GM12878 (cell line): ENCODE data around the gene COQ10B. TPM values are rescaled to one million over a fixed set of nuclear protein-coding genes. Genes with fewer than 3 reads are reported as not detected.

Source experiments
- ATAC-seq: fragments of 200-7000 bp; cut with Tn5 transposase; 3 replicates; pipeline ENCODE4 v1.9.1; 2020; ENCODE audit warnings: mild to moderate bottlenecking, moderate library complexity
- BruUV-seq: library from RNA; stranded (reverse); fragments of 400-500 nt; replicated peaks from 2 replicates; lab custom pipeline; 2021; lab: Mats Ljungman, UMichigan
- CTCF ChIA-PET: fragments of 300-600 bp; sonication (Branson Sonifier 250); formaldehyde crosslinking; extraction: SDS; loops from one replicate; lab custom pipeline; 2021; ENCODE audit warnings: inconsistent platforms; lab: Yijun Ruan, JAX
- POLR2A ChIA-PET: fragments of 350-600 bp; formaldehyde crosslinking; extraction: SDS; loops from one replicate; lab custom pipeline; 2021; ENCODE audit warnings: inconsistent platforms; lab: Charles Lee
- RAD21 ChIA-PET: fragments of 300-600 bp; sonication (Branson Sonifier 250); formaldehyde crosslinking; loops from one replicate; lab custom pipeline; 2023; ENCODE audit warnings: antibody characterized with exemption; ENCODE audit not compliant: unreplicated experiment; lab: Charles Lee
- SMC1A ChIA-PET: fragments of 300-600 bp; sonication (Branson Sonifier 250); formaldehyde crosslinking; loops from one replicate; lab custom pipeline; 2023; ENCODE audit not compliant: unreplicated experiment, uncharacterized antibody; lab: Charles Lee
- DNase-seq: peaks from one replicate; pipeline ENCODE4 v3.0.0-alpha.2; 2011; ENCODE audit warnings: low read depth, low spot score
- FAIRE-seq: peaks from 3 replicates; lab custom pipeline; 2011; peaks lifted over from hg19 to GRCh38; lab: Jason Lieb, UNC
- H2AFZ ChIP-seq: 2 replicates; pipeline ENCODE4 v1.6.0; 2011; ENCODE audit warnings: low read depth, low read length, control low read depth; ENCODE audit not compliant: control insufficient read depth
- H3K27ac ChIP-seq: 2 replicates; pipeline ENCODE4 v1.5.1; 2011; ENCODE audit warnings: control low read depth; ENCODE audit not compliant: control insufficient read depth, insufficient read depth
- H3K27me3 ChIP-seq, 2 experiments: replicated peaks in 1 of 2; 2 replicates each; pipeline versions ENCODE4 v1.6.0 to v1.6.1; 2011; ENCODE audit warnings: low read length in 1 of 2; ENCODE audit not compliant: control insufficient read depth in 2 of 2, insufficient read depth in 2 of 2
- H3K36me3 ChIP-seq, 2 experiments: 2 replicates each; pipeline ENCODE4 v1.5.1; 2011; ENCODE audit warnings: low read length in 1 of 2; ENCODE audit not compliant: control insufficient read depth in 2 of 2, insufficient read depth in 2 of 2
- H3K4me1 ChIP-seq: 2 replicates; pipeline ENCODE4 v1.6.1; 2011; ENCODE audit warnings: mild to moderate bottlenecking, low read length, moderate library complexity, mixed read lengths; ENCODE audit not compliant: control insufficient read depth, insufficient read depth
- H3K4me2 ChIP-seq: 2 replicates; pipeline ENCODE4 v1.6.0; 2011; ENCODE audit warnings: control low read depth; ENCODE audit not compliant: control insufficient read depth, insufficient read depth
- H3K4me3 ChIP-seq: fragments of 200-600 bp; sonication (generic); 2 replicates; pipeline ENCODE4 v1.5.1; 2016
- H3K79me2 ChIP-seq: 2 replicates; pipeline ENCODE4 v1.6.0; 2011; ENCODE audit warnings: low read length; ENCODE audit not compliant: control insufficient read depth, insufficient read depth
- H3K9ac ChIP-seq: 2 replicates; pipeline ENCODE4 v1.8.0; 2011; ENCODE audit warnings: low read length, control low read depth, mixed read lengths; ENCODE audit not compliant: control insufficient read depth, insufficient read depth
- H3K9me3 ChIP-seq: replicated peaks from 3 replicates; pipeline ENCODE4 v1.5.1; 2011; ENCODE audit warnings: mild to moderate bottlenecking, low read length; ENCODE audit not compliant: control insufficient read depth, insufficient read depth
- H4K20me1 ChIP-seq: 2 replicates; pipeline ENCODE4 v1.6.0; 2011; ENCODE audit not compliant: control insufficient read depth, insufficient read depth
- BACH1 ChIP-seq: fragments of 450-650 bp; IDR thresholded peaks from 2 replicates; pipeline ENCODE4 v1.6.1; 2017; ENCODE audit warnings: mild to moderate bottlenecking, borderline replicate concordance
- CBX5 ChIP-seq: sonication (generic); IDR thresholded peaks from 2 replicates; pipeline ENCODE4 v1.6.1; 2016; ENCODE audit warnings: low read depth, moderate library complexity, mild to moderate bottlenecking, inconsistent platforms
- CEBPB ChIP-seq, 2 experiments: fragments of 150-350 bp in 1 of 2; IDR thresholded peaks; 2 replicates each; pipeline ENCODE4 v1.6.1; 2012 to 2014; ENCODE audit warnings: low read depth in 2 of 2, low read length in 2 of 2, borderline replicate concordance in 1 of 2, inconsistent platforms in 1 of 2
- CEBPZ ChIP-seq: fragments of 150-350 bp; IDR thresholded peaks from 2 replicates; pipeline ENCODE4 v1.6.1; 2016; ENCODE audit warnings: low read depth, low read length
- FOXM1 ChIP-seq: IDR thresholded peaks from 2 replicates; pipeline ENCODE4 v1.6.1; 2012; ENCODE audit warnings: low read depth, mild to moderate bottlenecking, inconsistent platforms, low read length, moderate library complexity
- IKZF1 ChIP-seq: fragments of 450-650 bp; conservative IDR thresholded peaks from 2 replicates; pipeline ENCODE4 v1.6.1; 2017; ENCODE audit warnings: antibody characterized with exemption, mild to moderate bottlenecking
- KAT2A ChIP-seq: conservative IDR thresholded peaks from 2 replicates; pipeline ENCODE4 v1.6.1; 2011; ENCODE audit warnings: low read depth, low read length; ENCODE audit not compliant: control insufficient read depth
- NBN ChIP-seq: fragments of 450-650 bp; IDR thresholded peaks from 2 replicates; pipeline ENCODE4 v1.6.1; 2016
- NFXL1 ChIP-seq: fragments of 450-650 bp; IDR thresholded peaks from 2 replicates; pipeline ENCODE4 v1.6.1; 2017; ENCODE audit warnings: antibody characterized with exemption, mild to moderate bottlenecking, borderline replicate concordance
- NRF1 ChIP-seq: conservative IDR thresholded peaks from 2 replicates; pipeline ENCODE4 v1.6.1; 2011; ENCODE audit warnings: mild to moderate bottlenecking, low read depth, low read length, improper control_type of control experiment
- POLR2A ChIP-seq: IDR thresholded peaks from 2 replicates; pipeline ENCODE4 v1.6.1; 2011; ENCODE audit warnings: low read depth, mild to moderate bottlenecking, low read length
- RBBP5 ChIP-seq: fragments of 200-600 bp; sonication (generic); conservative IDR thresholded peaks from 2 replicates; pipeline ENCODE4 v1.6.1; 2016
- SMC3 ChIP-seq: IDR thresholded peaks from 2 replicates; pipeline ENCODE4 v1.6.1; 2011; ENCODE audit warnings: low read length, improper control_type of control experiment, borderline replicate concordance
- TAF1 ChIP-seq: IDR thresholded peaks from 2 replicates; pipeline ENCODE4 v1.6.1; 2011; ENCODE audit warnings: mild to moderate bottlenecking, low read depth, low read length, borderline replicate concordance
- ZZZ3 ChIP-seq: IDR thresholded peaks from 2 replicates; pipeline ENCODE4 v1.6.1; 2011; ENCODE audit warnings: low read depth; ENCODE audit not compliant: control insufficient read depth, insufficient read length
- WGBS: methylation state at CpG from one replicate; pipeline ENCODE4 v1.1.6; 2016; ENCODE audit warnings: low lambda C conversion rate; ENCODE audit not compliant: insufficient replicate concordance, insufficient coverage; ENCODE audit errors: missing lambda C conversion rate; 5-methylcytosine and 5-hydroxymethylcytosine counted together
- in situ Hi-C: fragments of 300-500 bp; cut with MboI; formaldehyde crosslinking; loops from 9 replicates; pipeline ENCODE4 v1.14.3; 2018; ENCODE audit warnings: mixed read lengths
- intact Hi-C: fragments of 100-400 bp; cut with micrococcal nuclease; formaldehyde crosslinking; loops from one replicate; pipeline ENCODE4 v1.14.2; 2022; ENCODE audit not compliant: unreplicated experiment
- polyA plus RNA-seq, 11 experiments: library from polyadenylated mRNA; depleted of rRNA in 4 of 11; unstranded in 6 of 11; stranded (reverse) in 5 of 11; fragments of >200 nt; fragmentation: Nextera tagmentation in 4 of 11; fragmentation: Illumina TruSeq in 1 of 11; extraction: Ambion mirVana in 4 of 11; extraction: Trizol in 1 of 11; gene quantifications; 1 replicate in 1 of 11; 2 replicates in 10 of 11; pipeline versions ENCODE4 v1.2.1 to v1.2.3, GENCODE V29; 2011 to 2016; ENCODE audit warnings: inconsistent platforms in 2 of 11, missing spikeins in 2 of 11, low read depth in 1 of 11
- total RNA-seq, 4 experiments: library from RNA; depleted of rRNA in 3 of 4; stranded (reverse); fragments of >200 nt in 3 of 4; fragmentation: Illumina TruSeq in 1 of 4; extraction: Trizol in 1 of 4; gene quantifications; 2 replicates each; pipeline versions ENCODE4 v1.2.1 to v1.2.3, GENCODE V29; 2013 to 2021
- TF ChIP-seq, protein P1 (sequence below): fragments of 450-650 bp; IDR thresholded peaks from 2 replicates; pipeline ENCODE4 v1.6.1; 2017; ENCODE audit warnings: borderline replicate concordance

The COQ10B gene
- total and polyA plus RNA-seq, 10 of the 15 experiments (the other 5 are each of a cell fraction or from before 2014, with no cell fraction given) = 3.6 to 23.2 (median 13.2) TPM

DNA sequence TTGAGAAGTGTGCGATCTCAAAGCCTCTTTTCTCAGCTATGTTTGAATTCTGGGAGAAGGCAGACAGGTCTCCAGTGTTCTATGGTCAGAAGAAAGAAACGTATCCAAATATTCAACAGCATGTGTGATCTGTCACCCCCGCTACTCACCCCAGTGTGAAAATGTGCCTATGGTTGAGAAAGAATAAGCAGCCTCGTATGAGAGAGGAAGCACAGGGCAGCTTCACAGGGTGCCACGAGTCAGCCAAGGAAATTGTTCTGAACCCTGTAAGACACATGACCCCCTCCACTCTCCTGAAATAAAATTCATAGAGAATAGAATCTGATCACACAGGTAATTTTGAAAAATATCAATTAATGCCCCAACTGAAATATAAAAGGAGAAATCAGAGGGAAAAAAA is 10.5 kb upstream of the COQ10B start:
- peak; percentile 74 for FAIRE-seq
- BruUV-seq = no TSS peak
- CTCF ChIA-PET = interaction anchor here (0.8 kb wide), 1 partner anchor 10 kb away, joined by 4 read pairs; the partner anchor contains the start of gene COQ10B
- Histone ChIP-seq H3K9ac (no peak overlapping the region), H3K9me3 (no peaks in the 10 kb centered on the region), H2AFZ (no peak overlapping the region), H3K4me1 (no peaks in the 10 kb centered on the region), H3K4me3 (no peak overlapping the region), H3K27me3 (no peaks in the 10 kb centered on the region), H3K79me2 (no peaks in the 10 kb centered on the region), H3K36me3 (no peaks in the 10 kb centered on the region), H3K27ac (no peak overlapping the region), H4K20me1 (no peaks in the 10 kb centered on the region), H3K4me2 (no peak overlapping the region)
- intact Hi-C loops = no loop called here
- RAD21 ChIA-PET = no interaction called here
- TF ChIP-seq NBN (no peak), TAF1 (no peak), NFXL1 (no peak), FOXM1 (no peak), CEBPB (IDR thresholded peaks at IDR 0.05; ENCODE audit: borderline replicate concordance in 1 of 2, low read depth in 2 of 2, low read length in 2 of 2) (no peak), RBBP5 (no peak), CBX5 (no peak), CEBPZ (no peak), KAT2A (no peak), NRF1 (no peak), SMC3 (no peak), POLR2A (no peak), ZZZ3 (no peak), BACH1 (no peak), IKZF1 (no peak)
- TF ChIP-seq, protein P1, sequence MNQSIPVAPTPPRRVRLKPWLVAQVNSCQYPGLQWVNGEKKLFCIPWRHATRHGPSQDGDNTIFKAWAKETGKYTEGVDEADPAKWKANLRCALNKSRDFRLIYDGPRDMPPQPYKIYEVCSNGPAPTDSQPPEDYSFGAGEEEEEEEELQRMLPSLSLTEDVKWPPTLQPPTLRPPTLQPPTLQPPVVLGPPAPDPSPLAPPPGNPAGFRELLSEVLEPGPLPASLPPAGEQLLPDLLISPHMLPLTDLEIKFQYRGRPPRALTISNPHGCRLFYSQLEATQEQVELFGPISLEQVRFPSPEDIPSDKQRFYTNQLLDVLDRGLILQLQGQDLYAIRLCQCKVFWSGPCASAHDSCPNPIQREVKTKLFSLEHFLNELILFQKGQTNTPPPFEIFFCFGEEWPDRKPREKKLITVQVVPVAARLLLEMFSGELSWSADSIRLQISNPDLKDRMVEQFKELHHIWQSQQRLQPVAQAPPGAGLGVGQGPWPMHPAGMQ = no peak
- 58% methylated on average over 5 of the region's 5 CpGs for WGBS
- peak; percentile 24; the same call in 1 of the 3 replicates for ATAC-seq
- SMC1A ChIA-PET = no interaction called here
- POLR2A ChIA-PET = interaction anchor here (0.6 kb wide), 1 partner anchor 315 kb away, joined by 3 read pairs; no protein-coding TSS in a partner anchor
- in situ Hi-C loops = no loop called here
- no peak for DNase-seq
